Tongue (tissue), 2 donors: ENCODE data around the gene MMP23B. TPM values are rescaled to one million over a fixed set of nuclear protein-coding genes. Genes with fewer than 3 reads are reported as not detected.

Experiments used
- DNase-seq: peaks from one replicate; pipeline ENCODE4 v3.0.0-alpha.2; 2015
- total RNA-seq: library from RNA; depleted of rRNA; stranded (reverse); fragments of >200 nt; gene quantifications from one replicate; pipeline ENCODE4 v1.2.3, GENCODE V29; 2014

The MMP23B gene
- total RNA-seq, 1 donor from 2014 or later = 18.1 TPM

- peak; percentile 48 for DNase-seq
These were observed 11.4 kb upstream of the MMP23B start for GRCh38 chr1:1620433-1621139.

- no peak for DNase-seq
These were observed 10.6 kb upstream of the MMP23B start for GRCh38 chr1:1621173-1622009.

GRCh38 chr1:1622010-1622787 lies 9.8 kb upstream of the MMP23B start:
- DNase-seq = no peak

DNA sequence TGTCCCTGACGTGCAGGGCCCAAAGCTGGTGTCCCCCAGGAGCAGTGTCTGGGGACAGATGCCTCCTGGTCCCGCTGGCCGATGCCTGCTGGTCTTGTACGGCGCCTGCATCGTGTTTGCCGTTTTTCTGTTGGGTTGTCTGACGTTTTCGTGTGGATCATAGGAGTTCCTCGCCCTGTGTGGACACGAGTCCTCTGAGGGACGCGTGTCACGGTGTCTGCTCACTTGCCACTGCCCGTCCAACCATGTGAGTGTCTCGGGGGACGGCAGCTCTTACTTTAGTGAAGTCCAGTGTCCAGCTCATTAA lies 9.2 kb upstream of the MMP23B start:
- no peak for DNase-seq

- DNase-seq = no peak
These were observed 8.8 kb upstream of the MMP23B start for GRCh38 chr1:1623181-1623630.

DNA sequence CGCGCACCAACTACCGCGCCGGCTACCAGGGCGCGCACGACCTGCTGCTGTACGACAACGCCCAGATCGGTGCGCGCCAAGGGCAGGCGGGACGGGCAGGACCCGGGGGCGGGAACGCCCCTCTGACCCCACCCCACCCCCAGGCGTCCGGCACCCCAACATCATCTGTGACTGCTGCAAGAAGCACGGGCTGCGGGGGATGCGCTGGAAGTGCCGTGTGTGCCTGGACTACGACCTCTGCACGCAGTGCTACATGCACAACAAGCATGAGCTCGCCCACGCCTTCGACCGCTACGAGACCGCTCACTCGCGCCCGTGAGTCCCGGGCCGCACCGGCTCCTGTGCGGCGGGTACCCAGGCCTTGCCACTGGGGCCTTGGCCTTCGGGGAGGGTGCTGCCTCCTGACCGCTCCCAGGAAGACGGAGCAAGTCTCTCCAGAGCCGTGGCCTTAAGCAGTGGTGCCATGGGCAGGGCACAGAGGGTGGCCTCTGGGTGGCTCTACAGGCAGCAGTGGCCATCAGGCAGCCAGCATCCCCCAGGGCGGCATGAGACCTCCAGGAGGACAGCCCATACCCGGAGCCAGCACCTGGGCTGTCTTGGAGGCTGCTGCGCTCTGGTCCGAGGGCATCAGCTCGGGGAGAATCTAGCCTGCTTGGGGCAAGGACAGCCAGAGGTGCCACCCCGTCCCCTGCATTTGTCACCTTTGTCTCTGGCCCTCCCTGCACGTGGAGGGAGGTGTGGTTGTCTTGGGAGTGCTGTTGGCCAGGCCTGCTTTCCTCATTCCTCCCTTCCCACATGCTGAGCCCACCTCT lies 8.1 kb upstream of the MMP23B start:
- DNase-seq = no peak

DNA sequence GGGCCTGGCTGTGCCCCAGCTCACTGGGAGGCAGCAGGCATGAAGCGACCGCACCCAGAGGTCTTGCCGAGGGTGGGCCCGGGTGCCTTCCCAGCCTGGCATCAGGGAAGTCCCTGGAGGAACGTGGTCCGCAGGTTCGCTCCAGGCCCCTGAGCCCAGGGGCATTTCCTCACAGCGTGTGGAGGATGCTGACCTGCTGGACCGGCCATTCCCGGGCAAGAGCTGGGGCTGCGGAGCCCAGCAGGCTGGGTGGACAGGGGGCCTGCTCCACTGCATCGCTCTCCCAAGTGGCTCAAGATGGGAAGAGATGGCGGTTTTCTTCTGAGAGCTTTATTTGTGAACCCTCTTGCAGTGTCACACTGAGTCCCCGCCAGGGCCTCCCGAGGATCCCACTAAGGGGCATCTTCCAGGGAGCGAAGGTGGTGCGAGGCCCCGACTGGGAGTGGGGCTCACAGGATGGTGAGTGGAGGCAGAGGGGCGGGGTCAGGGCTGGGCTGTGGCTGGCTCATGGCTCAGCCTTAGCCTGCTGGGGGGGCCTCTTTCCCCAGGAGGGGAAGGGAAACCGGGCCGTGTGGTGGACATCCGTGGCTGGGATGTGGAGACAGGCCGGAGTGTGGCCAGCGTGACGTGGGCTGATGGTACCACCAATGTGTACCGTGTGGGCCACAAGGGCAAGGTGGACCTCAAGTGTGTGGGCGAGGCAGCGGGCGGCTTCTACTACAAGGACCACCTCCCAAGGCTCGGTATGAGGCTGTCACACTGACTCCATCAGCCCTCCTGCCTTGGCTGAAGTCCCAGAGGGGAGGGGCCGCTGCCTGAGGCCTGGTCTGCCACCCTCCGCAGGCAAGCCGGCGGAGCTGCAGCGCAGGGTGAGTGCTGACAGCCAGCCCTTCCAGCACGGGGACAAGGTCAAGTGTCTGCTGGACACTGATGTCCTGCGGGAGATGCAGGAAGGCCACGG lies 7.2 kb upstream of the MMP23B start:
- peak; percentile 29 for DNase-seq

GRCh38 chr1:1625404-1625775 lies 6.6 kb upstream of the MMP23B start:
- DNase-seq = no peak

DNA sequence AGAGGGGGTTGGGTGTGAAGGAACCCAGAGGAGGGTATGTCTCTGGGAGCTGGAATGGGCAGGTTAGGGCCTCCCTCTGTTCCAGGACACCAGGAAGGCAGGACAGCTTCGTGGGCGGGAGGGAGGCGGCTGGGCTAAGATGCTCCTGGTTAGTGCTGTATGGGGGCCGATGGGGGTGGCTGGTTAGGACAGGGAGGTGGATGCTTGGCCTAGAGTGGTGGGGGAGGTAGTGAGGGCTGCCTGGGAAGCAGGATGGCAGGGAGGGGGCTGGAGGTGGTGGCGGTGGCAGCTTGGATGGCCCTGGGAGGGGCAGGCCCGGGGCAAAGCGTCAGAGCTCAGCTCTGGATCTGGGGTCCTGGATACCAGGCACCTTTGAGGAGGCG lies 6.2 kb upstream of the MMP23B start:
- DNase-seq = no peak

GRCh38 chr1:1626207-1627141 lies 5.5 kb upstream of the MMP23B start:
- no peak for DNase-seq

- DNase-seq = no peak
These were observed 4.6 kb upstream of the MMP23B start for GRCh38 chr1:1627261-1627828.

DNA sequence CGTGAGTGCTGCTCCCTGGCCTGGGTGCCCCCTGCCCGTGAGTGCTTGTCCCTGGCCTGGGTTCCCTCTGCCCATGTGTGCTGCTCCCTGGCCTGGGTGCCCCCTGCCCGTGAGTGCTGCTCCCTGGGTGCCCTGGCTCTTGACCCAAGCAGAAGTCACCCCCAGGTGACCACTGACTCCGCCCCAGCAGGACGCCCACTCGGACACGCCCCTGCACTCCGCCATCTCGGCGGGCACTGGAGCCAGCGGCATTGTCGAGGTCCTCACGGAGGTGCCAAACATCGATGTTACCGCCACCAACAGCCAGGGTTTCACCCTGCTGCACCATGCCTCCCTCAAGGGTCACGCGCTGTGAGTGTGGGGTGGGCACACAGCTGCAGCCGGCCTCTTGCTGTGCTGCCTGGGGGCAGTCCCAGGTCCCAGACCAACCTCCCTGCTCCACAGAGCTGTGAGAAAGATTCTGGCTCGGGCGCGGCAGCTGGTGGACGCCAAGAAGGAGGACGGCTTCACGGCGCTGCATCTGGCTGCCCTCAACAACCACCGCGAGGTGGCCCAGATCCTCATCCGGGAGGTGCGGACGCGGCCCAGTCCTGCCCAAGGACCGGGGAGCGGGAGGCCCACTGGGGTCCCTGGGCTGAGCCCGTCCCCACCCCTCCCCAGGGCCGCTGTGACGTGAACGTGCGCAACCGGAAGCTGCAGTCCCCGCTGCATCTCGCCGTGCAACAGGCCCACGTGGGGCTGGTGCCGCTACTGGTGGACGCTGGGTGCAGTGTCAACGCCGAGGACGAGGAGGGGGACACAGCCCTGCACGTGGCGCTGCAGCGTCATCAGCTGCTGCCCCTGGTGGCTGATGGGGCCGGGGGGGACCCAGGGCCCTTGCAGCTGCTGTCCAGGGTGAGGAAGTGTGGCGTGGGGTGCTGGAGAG lies 3.9 kb upstream of the MMP23B start:
- DNase-seq = no peak

DNA sequence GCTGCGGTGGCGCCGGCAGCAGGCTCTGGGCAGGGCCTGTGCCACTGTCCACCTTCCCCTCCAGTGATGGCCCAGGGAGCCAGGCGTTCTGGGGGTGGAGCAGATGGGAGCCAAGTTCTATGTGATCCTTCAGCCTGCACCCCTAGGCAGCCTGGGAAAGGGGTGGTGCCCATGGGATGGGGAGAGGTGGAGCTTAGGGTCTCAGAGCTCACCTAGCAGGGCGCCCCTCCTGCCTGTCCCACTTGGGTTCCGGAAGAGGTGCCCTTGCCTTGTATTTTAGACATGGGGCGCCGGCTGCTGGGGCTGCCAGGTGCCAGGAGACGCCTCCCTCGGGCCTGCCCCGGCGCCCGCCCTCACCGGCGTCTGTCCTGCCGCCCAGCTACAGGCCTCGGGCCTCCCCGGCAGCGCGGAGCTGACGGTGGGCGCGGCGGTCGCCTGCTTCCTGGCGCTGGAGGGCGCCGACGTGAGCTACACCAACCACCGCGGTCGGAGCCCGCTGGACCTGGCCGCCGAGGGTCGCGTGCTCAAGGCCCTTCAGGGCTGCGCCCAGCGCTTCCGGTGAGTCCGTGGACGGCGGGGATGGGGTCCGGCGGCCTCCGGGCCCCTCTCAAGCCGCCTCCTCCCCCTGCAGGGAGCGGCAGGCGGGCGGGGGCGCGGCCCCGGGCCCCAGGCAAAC lies 3.1 kb upstream of the MMP23B start:
- peak; percentile 47 for DNase-seq

DNA sequence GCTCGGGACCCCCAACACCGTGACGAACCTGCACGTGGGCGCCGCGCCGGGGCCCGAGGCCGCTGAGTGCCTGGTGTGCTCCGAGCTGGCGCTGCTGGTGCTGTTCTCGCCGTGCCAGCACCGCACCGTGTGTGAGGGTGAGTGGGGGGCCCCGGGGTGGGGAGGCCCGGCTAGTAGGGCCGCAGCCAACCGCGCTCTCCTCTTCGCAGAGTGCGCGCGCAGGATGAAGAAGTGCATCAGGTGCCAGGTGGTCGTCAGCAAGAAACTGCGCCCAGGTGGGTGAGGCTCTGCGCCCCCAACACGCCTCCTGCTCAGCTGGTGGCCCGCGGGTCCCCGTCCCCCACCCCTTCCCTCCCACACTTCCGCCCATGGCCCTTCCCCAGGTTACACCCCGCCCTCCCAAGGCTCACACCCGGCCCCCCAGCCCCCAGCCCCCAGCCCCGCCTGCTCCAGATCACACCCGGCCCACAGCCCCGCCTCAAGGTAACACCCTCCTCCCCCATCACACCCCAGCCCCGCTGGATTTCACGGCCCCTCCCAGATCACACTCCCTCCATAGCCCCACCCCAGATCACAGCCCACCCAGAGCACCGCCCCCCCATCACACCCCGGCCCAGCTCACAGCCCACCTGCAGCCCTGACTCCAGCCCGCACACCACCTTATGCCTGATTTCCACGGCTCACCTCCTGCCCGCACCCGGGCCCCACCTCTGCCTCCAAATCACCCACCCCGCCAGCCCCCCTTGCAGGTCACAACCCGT lies 2.4 kb upstream of the MMP23B start:
- DNase-seq = no peak

DNA sequence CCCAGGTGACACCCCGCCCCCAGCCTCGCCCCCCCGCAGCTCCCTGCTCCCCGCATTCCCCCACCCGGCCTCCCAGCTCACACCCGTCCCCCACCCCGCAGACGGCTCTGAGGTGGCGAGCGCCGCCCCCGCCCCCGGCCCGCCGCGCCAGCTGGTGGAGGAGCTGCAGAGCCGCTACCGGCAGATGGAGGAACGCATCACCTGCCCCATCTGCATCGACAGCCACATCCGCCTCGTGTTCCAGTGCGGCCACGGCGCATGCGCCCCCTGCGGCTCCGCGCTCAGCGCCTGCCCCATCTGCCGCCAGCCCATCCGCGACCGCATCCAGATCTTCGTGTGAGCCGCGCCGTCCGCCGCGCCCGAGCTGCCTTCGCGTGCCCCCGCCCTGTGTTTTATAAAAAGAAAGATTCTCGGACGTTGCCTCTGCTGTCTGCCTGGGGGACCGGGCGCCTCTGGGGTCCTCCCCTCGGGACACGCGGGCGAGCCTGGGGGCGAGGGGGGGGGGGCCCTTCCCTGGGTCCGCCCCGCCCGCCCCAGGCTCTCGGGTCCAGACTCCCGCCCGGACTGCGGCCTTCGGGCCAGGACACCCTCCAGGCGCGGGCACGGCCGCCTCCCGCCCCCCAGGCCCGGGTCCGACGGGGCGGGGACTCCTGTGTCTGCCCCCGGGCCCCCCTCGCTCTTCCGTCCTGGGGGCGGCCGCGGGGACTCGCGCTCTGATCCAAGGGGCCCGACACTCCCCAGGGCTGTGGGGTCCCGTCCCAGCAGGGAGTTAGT lies 1.6 kb upstream of the MMP23B start:
- DNase-seq = peak; percentile 94
